Measurements from ENCODE around the gene PCNP. TPM values are rescaled to one million over a fixed set of nuclear protein-coding genes. Genes with fewer than 3 reads are reported as not detected.
"Not testable (repeated sequence)": the region's sequence is repeated elsewhere in the genome, so short reads cannot be mapped to it uniquely, and the experiment has no call there.

PCNP gene
- total RNA-seq, 1 experiment from 2014 or later: 90.3 TPM

DNA sequence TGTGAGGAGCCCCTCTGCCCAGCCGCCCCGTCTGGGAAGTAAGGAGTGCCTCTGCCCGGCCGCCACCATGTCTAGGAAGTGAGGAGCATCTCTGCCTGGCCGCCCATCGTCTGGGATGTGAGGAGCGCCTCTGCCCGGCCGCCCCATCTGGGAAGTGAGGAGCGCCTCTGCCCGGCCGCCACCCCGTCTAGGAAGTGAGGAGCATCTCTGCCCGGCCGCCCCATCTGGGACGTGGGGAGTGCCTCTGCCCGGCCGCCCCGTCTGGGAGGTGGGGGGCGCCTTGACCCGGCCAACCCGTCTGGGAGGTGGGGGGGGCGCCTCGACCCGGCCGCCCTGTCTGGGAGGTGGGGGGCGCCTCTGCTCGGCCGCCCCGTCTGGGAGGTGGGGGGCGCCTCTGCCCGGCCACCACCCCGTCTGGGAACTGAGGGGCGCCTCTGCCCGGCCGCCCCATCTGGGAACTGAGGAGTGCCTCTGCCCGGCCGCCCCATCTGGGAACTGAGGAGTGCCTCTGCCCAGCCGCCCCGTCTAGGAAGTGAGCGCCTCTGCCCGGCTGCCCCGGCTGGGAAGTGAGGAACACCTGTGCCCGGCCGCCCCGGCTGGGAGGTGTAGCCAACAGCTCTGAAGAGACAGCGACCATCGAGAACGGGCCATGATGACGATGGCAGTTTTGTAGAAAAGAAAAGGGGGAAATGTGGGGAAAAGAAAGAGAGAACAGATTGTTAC, 22.5 kb upstream of the PCNP start:
- not testable (repeated sequence) for H3K9me2 ChIP-seq (replicated peaks; ENCODE audit: insufficient read depth, low read length); H3K4me2 ChIP-seq (ENCODE audit: low read depth, low read length, poor library complexity, severe bottlenecking); H3K4me3 ChIP-seq (ENCODE audit: low read length); H4K20me1 ChIP-seq (ENCODE audit: insufficient read depth, low read depth, low read length); H3K36me3 ChIP-seq (ENCODE audit: insufficient read depth, low read length); H2AFZ ChIP-seq (ENCODE audit: low read length); H3K9me3 ChIP-seq (ENCODE audit: low read length); H3K27ac ChIP-seq (ENCODE audit: low read length); H3K27me3 ChIP-seq (ENCODE audit: low read length); H3K9ac ChIP-seq (ENCODE audit: low read length); DNase-seq; H3K79me2 ChIP-seq (ENCODE audit: low read length)
- peaks cover 29% of the 10 kb centered on the region for H3K4me1 ChIP-seq (ENCODE audit: low read length)

DNA sequence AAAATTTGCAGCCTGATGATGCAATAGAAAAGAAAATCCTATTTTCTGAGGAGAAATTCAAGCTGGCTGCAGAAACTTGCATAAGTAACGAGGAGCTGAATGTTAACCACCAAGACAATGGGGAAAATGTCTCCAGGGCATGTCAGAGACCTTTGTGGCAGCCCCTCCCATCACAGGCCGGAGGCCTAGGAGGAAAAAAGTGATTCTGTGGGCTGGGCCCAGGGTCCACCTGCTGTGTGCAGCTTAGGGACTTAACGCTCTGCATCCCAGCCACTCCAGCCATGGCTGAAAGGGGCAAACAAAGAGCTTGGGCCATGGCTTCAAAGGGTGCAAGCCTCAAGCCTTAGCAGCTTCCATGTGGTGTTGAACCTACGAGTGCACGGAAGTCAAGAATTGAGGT, 20.6 kb upstream of the PCNP start:
- Histone ChIP-seq H3K4me2 (ENCODE audit: low read depth, low read length, poor library complexity, severe bottlenecking) (peak overlapping the region; percentile 16), H3K4me1 (ENCODE audit: low read length) (peaks cover 35% of the 10 kb centered on the region), H2AFZ (ENCODE audit: low read length) (peak overlapping the region; percentile 60)
- H4K20me1 ChIP-seq (ENCODE audit: insufficient read depth, low read depth, low read length); H3K4me3 ChIP-seq (ENCODE audit: low read length); H3K9ac ChIP-seq (ENCODE audit: low read length); H3K36me3 ChIP-seq (ENCODE audit: insufficient read depth, low read length); H3K9me2 ChIP-seq (replicated peaks; ENCODE audit: insufficient read depth, low read length); H3K27me3 ChIP-seq (ENCODE audit: low read length); H3K9me3 ChIP-seq (ENCODE audit: low read length); H3K79me2 ChIP-seq (ENCODE audit: low read length); DNase-seq; H3K27ac ChIP-seq (ENCODE audit: low read length): not testable (repeated sequence)

DNA sequence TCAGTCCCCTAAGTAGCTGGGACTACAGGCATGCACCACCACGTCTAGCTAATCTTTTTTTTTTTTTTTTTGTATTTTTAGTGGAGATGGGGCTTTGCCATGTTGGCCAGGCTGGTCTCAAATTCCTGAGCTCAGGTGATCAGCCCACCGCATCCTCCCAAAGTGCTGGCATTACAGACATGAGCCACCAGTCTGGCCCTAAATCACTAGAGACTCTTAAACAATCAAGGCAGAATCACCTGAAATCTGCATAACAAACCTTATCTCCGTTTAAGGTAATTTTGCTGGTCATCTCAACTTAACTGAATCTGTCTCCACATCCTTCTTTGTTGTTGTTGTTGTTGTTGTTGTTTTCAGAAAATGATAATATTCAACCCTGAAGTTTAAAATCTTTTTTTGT, 17.9 kb upstream of the PCNP start:
- Histone ChIP-seq H3K4me3 (ENCODE audit: low read length) (peak overlapping the region; percentile 10), H3K27ac (ENCODE audit: low read length) (peak overlapping the region; percentile 79), H2AFZ (ENCODE audit: low read length) (no peak overlapping the region), H3K4me1 (ENCODE audit: low read length) (peaks cover 44% of the 10 kb centered on the region), H3K9ac (ENCODE audit: low read length) (peak overlapping the region; percentile 11; the same call in 1 of the 2 replicates), H4K20me1 (ENCODE audit: insufficient read depth, low read depth, low read length) (no peaks in the 10 kb centered on the region), H3K36me3 (ENCODE audit: insufficient read depth, low read length) (no peaks in the 10 kb centered on the region), H3K9me2 (replicated peaks; ENCODE audit: insufficient read depth, low read length) (no peaks in the 10 kb centered on the region), H3K4me2 (ENCODE audit: low read depth, low read length, poor library complexity, severe bottlenecking) (peak overlapping the region; percentile 58), H3K79me2 (ENCODE audit: low read length) (no peaks in the 10 kb centered on the region), H3K9me3 (ENCODE audit: low read length) (no peaks in the 10 kb centered on the region), H3K27me3 (ENCODE audit: low read length) (no peaks in the 10 kb centered on the region)
- peak; percentile 38 for DNase-seq

DNA sequence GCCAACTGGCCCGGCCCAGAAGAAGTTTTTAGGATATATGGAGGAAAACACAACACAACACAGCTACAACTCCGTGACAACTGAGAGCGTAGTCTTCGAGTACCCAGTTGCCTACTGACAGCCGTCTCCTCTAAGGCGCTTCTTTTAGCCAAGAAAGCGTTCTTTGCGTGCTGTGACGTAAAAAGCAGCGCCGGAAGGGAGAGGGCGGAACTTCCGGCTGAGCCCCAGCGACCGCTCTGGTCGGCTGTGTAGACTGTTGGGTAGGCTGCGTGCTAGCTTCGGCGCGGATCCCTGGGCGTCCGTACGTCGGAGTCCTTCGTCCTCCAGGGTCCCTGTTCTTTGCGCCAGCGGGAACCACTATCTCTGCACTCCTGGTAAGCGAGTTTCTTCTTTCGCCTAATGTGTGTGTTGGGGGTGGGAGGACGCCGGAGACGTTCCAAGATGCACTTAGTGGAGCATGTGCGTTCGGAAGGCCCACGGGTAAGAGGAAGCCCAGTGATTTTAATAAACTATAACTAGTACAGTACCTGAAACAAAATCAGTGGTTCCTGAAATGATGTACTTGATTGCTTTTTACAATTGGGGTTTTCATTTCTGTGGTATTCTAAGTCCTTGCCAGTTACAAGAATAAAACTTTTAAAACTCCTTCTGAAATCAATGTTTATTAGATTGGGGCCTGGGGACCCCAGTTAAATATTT, 12.2 kb upstream of the PCNP start, which contains the start of gene TRMT10C:
Gene TRMT10C (plus strand): TSS at position 239 of the 699 bp plus-strand sequence. CDS start 2,914 bp downstream, outside the sequence.
- Histone ChIP-seq H3K4me2 (ENCODE audit: low read depth, low read length, poor library complexity, severe bottlenecking) (peak within 1 kb of the TSS; percentile 91), H3K4me3 (ENCODE audit: low read length) (peak within 1 kb of the TSS; percentile 97), H3K36me3 (ENCODE audit: insufficient read depth, low read length) (peaks cover 39% of the 10 kb centered on the region), H4K20me1 (ENCODE audit: insufficient read depth, low read depth, low read length) (peaks cover 23% of the 10 kb centered on the region), H3K4me1 (ENCODE audit: low read length) (peaks cover 47% of the 10 kb centered on the region), H3K79me2 (ENCODE audit: low read length) (peaks cover 52% of the 10 kb centered on the region), H3K27me3 (ENCODE audit: low read length) (no peaks in the 10 kb centered on the region), H2AFZ (ENCODE audit: low read length) (no peak within 1 kb of the TSS), H3K9me3 (ENCODE audit: low read length) (no peaks in the 10 kb centered on the region), H3K27ac (ENCODE audit: low read length) (peak within 1 kb of the TSS; percentile 66), H3K9ac (ENCODE audit: low read length) (peak within 1 kb of the TSS; percentile 91), H3K9me2 (replicated peaks; ENCODE audit: insufficient read depth, low read length) (no peaks in the 10 kb centered on the region)
- DNase-seq: peak; percentile 98

DNA sequence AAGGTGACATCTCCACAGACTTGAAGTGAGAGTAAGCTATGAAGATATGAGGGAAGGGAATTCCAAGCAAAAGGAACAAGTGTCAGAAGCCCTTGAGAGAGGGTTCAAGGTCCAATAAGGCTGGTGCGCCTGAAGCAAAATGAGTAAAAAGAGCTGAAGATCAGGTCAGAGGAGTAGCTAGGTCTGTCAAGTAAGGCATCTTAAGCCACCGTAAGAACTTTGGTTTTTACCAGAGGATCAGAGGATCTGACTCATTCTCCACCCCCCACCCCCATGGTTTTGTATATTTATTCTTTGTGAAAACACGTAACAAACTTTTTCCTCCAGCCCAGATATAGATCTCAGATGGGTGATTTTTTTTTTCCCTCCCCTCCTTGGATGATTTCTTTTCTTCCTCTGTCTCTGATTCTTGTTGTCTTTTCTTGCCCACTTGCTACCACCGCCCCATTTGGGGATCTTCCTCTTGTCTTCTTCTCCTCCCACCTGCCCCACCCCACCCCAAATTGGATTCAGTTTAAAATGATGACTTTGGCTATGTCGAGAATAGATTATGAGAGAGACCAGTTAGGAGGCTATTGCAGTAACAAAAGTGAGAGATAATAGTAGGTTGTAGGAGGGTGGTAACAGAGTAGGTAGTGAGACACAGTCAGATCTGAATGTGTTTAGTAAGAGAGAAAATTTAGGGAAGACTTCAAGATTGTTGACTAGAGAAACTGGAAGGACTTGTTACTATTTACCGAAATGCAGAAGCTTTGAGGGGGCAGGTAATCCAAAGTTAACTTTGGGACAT, 6.3 kb upstream of the PCNP start:
- peak; percentile 38 for DNase-seq
- Histone ChIP-seq H3K9me3 (ENCODE audit: low read length) (no peaks in the 10 kb centered on the region), H3K27me3 (ENCODE audit: low read length) (no peaks in the 10 kb centered on the region), H3K4me2 (ENCODE audit: low read depth, low read length, poor library complexity, severe bottlenecking) (no peak overlapping the region), H3K4me1 (ENCODE audit: low read length) (peaks cover 59% of the 10 kb centered on the region), H3K79me2 (ENCODE audit: low read length) (peaks cover 42% of the 10 kb centered on the region), H4K20me1 (ENCODE audit: insufficient read depth, low read depth, low read length) (peaks cover 18% of the 10 kb centered on the region), H3K4me3 (ENCODE audit: low read length) (no peak overlapping the region), H3K9ac (ENCODE audit: low read length) (no peak overlapping the region), H2AFZ (ENCODE audit: low read length) (no peak overlapping the region), H3K27ac (ENCODE audit: low read length) (no peak overlapping the region), H3K9me2 (replicated peaks; ENCODE audit: insufficient read depth, low read length) (no peaks in the 10 kb centered on the region), H3K36me3 (ENCODE audit: insufficient read depth, low read length) (peaks cover 42% of the 10 kb centered on the region)

DNA sequence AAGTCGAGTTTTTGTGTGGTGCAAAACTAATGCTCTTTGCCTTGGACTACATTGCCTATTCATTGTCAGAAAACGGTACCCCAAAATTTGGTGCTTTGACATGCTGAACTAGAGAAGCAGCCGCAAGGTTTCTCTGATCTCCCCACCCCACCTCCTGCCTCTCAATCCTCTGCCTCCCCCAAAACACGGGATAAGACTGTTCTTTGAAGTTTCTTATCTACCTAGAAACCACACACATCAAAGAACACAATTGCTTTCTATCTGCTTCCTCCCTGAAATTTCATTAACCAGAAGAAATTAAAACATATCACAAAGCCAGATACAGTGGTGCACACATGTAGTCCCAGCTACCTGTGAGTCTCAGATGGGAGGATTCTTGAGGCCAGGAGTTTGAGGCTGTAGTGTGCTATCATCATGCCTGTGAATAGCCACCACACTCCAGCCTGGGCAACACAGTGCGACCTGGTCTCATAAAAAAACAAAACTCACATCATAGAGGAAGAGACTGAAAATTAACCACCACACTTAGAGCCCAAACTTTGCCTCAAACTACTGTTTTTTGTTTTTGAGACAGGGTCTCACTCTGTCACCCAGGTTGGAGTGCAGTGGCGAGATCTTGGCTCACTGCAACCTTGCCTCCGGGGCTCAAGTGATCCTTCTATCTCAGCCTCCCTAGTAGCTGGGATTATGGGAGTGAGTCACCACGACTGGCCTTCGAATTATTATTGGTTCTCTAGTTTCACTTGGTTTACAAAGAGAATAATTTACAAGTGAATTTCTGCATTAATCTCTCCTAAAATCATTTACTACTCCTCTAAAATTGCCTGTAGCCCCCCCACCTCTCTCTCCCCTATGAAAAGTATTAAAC, 2.7 kb upstream of the PCNP start:
- no peaks in the 10 kb centered on the region for H3K9me3 ChIP-seq (ENCODE audit: low read length)
- H3K79me2 ChIP-seq (ENCODE audit: low read length): peaks cover 27% of the 10 kb centered on the region
- H3K27me3 ChIP-seq (ENCODE audit: low read length): no peaks in the 10 kb centered on the region
- DNase-seq: no peak
- H3K27ac ChIP-seq (ENCODE audit: low read length): peak overlapping the region; percentile 6; the same call in 1 of the 2 replicates
- H3K9ac ChIP-seq (ENCODE audit: low read length): no peak overlapping the region
- peaks cover 4% of the 10 kb centered on the region; the same call in 1 of the 2 replicates for H4K20me1 ChIP-seq (ENCODE audit: insufficient read depth, low read depth, low read length)
- no peak overlapping the region for H3K4me3 ChIP-seq (ENCODE audit: low read length)
- H3K4me2 ChIP-seq (ENCODE audit: low read depth, low read length, poor library complexity, severe bottlenecking): no peak overlapping the region
- no peaks in the 10 kb centered on the region for H3K9me2 ChIP-seq (replicated peaks; ENCODE audit: insufficient read depth, low read length)
- H3K4me1 ChIP-seq (ENCODE audit: low read length): peaks cover 50% of the 10 kb centered on the region
- H3K36me3 ChIP-seq (ENCODE audit: insufficient read depth, low read length): peaks cover 9% of the 10 kb centered on the region; the same call in 1 of the 2 replicates
- no peak overlapping the region; the same call in 1 of the 2 replicates for H2AFZ ChIP-seq (ENCODE audit: low read length)

DNA sequence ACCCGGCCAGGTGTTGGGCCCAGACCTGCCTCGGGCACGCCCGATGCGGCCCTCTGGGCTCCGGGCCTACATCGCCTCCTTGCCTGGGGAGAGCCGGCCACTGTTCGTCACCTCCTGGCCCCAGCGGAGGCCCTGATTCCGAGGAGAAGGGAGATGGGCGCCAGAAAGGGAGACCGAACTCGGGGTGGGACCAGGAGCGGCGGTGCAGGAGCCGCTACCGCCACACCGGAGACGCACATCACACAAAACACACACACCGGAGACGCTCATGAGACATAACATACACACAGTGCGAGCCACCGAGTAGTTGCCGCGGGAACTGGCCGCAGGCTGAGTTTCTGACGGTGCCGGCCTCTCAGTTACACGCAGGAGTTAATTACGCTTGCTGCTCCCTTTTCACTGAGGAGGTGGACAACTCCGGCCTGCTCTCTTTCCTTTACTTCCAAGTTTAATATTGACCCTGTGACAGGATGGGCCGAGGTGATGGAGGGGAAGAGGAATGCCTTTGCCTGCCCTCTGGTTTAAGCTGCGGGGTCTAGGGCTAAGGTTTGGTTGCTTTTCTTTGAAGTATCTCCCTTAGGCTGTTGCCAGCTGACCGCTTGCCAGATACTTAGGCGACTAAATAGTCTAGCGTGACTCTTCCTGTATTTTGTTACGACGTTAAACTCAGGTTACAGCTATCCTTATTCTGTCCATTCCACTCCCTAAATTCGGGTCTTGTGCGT, 570 bp downstream of the PCNP start:
- no peaks in the 10 kb centered on the region for H3K27me3 ChIP-seq (ENCODE audit: low read length)
- H3K4me2 ChIP-seq (ENCODE audit: low read depth, low read length, poor library complexity, severe bottlenecking): peak overlapping the region; percentile 93
- no peaks in the 10 kb centered on the region for H3K9me3 ChIP-seq (ENCODE audit: low read length)
- peak overlapping the region; percentile 94 for H3K4me3 ChIP-seq (ENCODE audit: low read length)
- H2AFZ ChIP-seq (ENCODE audit: low read length): no peak overlapping the region
- peak; percentile 72 for DNase-seq
- H3K4me1 ChIP-seq (ENCODE audit: low read length): peaks cover 70% of the 10 kb centered on the region
- H3K79me2 ChIP-seq (ENCODE audit: low read length): peaks cover 51% of the 10 kb centered on the region
- H3K36me3 ChIP-seq (ENCODE audit: insufficient read depth, low read length): peaks cover 17% of the 10 kb centered on the region
- H3K9ac ChIP-seq (ENCODE audit: low read length): peak overlapping the region; percentile 92
- H3K27ac ChIP-seq (ENCODE audit: low read length): peak overlapping the region; percentile 61
- no peaks in the 10 kb centered on the region for H3K9me2 ChIP-seq (replicated peaks; ENCODE audit: insufficient read depth, low read length)
- H4K20me1 ChIP-seq (ENCODE audit: insufficient read depth, low read depth, low read length): peaks cover 4% of the 10 kb centered on the region
